GM18868 (cell line): Measurements from ENCODE around the gene BPIFA1.

Experiments used
- ATAC-seq: cut with Tn5 transposase; IDR thresholded peaks from one replicate; pipeline ENCODE4 v1.9.1; 2021; ENCODE audit warnings: mild to moderate bottlenecking, moderate library complexity; ENCODE audit not compliant: unreplicated experiment

BPIFA1 gene

DNA sequence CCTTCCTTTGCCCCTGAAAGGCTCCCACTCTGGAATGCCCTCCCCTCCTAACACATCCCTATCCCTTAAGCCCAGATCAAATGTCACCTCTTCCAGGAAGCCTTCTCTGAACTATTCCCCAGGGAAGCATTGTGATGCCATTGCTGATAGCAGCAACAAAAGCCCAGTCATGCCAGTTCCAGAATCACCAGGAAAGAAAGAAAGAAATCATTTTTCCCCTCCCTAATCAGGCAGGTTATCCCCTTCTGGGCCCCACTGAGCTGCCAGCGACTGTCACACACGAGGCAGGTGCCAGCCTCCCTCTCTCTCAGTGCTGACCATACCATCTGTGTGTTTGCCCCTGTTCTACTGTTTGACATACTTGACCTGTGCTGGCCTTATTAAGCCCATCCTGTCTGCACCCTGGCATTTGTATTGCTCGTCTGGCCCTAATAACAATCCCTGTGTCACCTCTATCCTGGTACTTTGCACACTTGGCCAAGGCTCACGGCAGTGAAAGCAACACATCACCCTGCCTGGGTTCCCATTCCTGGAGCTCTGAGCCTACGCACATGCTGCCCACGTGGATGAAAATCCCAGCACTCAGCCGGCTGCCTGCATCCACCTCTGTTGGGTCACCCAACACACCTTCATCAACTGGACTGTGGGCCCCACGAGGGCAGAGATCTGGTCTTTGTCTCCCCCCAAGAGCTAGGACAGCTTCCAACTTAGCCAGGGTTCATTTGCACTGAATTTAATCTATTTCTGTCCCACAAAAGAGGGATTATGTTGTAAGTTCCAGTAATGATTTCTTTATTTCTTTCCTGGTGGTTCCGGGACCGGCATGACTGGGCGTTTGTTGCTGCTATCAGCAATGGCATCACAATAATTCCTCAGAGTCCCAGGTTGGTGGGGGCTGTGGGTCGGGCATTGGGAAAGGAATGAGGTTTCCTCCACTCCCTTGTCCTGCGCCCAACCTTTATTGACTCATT, 42.0 kb downstream of the BPIFA1 start:
- no peak for ATAC-seq

DNA sequence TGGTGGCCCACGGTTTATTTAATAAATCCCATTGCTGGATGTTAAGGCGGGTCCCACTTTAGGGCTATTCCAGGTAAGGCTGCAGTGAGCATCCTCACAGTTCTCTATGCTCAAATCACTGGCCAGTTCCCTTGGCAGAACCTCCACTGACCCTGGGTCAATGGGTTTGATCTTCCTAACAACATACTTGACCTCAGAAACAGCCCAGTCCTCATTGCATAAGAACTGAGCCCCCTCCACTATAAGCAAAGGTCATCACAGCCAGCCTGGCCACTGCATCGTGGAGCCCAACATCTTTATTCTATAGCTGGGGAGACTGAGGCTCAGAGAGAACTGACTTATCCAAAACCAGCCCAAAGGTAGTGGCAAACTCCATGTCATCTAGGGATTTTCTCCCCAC, 42.9 kb downstream of the BPIFA1 start:
- no peak for ATAC-seq

DNA sequence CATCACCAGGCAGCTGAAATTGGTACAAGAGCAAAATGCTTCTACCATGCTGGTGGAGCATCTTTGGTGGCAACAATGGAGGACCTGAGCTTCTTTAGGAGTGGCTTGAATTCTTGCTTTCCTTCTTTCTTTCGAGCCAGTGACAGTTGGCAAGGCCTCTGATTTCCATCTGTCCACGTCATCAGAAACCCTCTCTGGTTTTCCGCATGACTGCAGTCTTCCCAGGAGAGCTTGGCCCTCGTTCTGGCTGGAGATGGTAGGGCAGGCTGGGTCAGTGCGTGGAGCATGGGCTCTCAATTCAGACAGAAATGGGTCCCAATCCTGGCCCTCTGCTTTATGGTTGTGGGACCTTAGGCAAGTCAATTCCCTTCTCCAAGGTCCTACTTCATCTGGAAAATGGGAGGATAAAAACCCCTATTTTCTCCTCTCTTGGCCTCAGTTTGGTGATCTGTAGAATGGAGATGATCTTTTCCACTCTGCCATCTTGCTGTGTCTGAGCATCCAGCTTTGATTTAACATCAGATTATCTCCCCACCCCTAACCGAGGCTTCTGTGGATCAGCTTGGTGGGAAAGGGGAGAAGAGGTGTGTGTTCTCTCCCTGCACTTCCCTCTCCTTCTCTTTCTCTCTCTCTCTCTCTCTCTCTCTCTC, 43.6 kb downstream of the BPIFA1 start:
- ATAC-seq: no peak

DNA sequence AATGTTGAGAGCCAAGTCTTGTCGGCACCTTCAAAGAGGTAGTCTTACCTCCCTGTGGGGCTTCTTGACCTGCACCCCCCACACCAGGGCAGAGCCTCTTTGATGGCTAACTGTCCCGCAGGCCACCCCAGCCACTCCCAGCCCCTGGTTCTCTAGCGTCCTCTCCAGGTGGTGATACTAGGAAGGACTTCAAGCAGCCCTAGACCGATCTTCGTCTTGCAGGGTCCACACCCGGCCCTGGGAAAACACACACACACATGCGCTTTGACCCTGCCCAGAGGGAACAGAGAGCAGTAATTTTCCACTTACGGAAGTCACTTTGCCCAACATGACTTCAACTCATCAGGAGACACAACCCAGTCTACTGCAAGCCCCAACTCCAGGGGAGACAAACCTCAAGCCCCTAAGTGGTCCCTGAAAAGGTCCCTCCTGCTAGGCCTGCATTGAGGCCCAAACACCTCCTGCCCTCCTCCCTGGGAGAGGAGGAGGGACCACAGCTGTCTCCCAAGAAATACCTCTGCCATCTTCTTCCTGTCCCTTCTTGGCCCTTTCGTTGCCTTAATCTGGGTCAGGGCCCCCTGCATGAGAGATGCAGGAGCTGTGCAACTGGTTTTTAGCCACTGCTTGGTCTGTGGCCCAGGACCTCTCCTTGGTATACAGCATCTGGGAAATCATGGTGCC, 44.3 kb downstream of the BPIFA1 start:
- ATAC-seq: no peak

DNA sequence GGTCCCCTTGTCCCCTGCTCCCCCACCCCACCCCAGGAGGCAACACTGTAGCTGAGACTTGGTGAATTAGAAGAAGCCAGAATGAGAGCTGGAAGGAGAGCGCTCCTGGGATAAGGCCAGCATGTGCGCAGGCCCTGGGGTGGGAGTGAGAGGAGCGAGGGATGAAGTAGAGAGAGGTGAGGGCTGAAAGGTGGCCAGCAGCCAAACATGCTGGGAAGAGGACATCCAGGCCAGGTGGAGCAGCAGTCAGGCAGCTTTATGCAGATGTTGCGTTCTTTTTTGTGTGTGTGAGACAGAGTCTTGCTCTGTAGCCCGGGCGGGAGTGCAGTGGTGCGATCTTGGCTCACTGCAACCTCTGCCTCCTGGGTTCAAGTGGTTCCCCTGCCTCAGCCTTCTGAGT, 45.0 kb downstream of the BPIFA1 start:
- no peak for ATAC-seq

DNA sequence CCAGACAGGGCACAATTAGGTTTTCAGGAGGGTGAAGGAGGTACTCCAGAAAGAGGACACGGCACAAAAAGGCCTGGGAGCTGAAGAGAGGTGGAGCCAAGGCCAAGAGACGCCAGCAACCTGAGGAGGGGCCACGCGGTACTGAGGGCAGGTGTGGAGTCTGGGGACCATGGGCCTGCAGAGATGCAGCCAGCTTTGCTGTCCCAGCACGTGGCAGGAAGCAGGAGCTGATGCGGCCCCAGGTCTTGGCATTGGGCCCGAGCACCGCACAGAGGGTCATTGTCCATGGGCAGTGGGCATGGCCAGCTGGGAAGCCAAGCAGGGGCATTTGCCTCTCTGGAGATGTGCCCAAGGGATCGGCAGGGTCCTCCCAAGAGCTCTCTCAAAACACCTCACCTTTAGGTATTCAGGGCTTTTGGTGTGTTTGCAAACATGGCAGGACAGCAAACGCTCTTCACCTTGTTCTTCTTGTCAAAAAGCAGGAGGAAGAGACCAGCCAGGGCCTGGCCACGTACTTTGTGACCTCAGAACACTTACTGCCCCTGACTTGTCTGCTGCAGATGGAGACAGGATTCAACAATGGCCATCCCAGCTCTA, 45.9 kb downstream of the BPIFA1 start:
- ATAC-seq: no peak

DNA sequence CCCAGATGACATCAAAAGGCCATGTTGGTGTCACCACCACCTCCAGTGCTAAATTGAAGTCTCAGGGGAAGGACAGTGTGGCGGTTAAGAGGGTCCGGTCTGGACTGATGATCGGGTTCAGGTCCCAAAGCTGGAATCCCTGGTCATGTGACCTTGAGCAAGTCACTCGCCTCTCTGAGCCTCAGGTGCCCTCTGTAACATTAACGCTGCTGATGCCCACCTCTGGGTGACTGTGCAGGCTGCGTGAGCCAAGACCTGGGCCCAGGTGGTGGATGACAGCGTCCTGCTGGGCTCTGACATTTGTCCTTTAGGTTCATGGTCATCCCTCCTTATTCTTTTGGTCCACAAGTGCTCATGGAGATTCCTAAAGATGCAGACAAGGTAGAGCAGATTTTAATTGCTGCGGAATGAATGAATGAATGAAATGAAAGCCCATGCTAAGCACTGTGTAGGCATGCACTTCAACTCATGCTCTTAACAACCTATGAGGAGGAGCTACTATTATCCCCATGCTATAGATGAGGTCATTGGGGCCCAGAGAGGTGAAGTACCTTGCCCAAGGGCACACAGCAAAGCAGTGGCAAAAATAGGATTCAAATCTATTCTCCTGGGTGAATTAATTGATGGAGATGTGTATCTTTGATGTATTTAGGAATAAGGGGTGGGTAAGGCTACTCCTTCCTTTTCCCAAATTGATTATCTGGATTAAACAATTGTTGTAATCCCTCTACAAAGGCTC, 46.6 kb downstream of the BPIFA1 start:
- no peak for ATAC-seq

DNA sequence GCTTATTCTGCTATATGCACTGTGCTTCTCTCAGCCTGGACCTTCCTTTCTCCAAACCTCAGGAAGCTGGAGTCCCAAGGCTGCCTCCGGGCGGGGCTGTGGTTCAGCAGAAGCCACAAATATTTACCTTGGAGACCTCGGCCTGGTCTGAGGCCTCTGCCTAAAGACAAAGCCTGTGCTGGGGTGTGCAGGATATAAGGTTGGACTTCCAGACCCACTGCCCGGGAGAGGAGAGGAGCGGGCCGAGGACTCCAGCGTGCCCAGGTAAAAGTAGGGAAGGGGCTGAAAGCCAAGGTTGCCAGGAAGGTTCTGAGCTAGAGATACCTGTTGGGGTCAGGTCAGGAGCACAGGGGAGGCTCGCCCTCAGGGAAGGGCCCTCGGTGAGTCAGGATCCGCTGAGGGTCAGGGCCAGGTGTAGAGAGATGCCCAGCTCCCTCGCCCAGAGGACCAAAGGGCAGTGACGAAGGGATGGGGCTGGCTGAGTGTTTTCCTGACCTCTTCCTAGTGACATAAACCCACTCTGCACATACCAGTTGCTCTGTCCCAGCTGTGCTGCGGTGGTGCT, 47.3 kb downstream of the BPIFA1 start, which contains the start of gene BPIFB1:
Gene BPIFB1 (plus strand): TSS at position 224 of the 565 bp plus-strand sequence. CDS start 2,860 bp downstream, outside the sequence.
- no peak for ATAC-seq

DNA sequence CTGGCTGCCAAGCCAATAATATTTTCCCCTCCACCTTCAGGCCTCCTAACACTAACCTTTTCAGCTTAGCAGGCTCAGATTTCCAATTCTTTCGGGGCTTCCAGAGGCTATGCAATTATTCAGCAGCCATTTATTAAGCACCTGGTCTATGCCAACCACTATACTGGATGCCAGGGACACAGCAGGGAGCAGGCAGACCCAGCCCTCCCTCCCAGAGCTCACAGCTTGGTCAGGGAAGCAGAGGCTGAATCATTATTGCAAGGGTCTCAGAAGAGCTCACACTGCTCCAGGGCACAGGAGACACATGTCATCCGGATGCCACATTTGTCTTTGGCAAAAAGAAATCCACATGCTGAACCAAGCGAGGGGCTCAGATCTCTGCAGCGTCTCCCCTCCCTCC, 48.5 kb downstream of the BPIFA1 start:
- no peak for ATAC-seq

DNA sequence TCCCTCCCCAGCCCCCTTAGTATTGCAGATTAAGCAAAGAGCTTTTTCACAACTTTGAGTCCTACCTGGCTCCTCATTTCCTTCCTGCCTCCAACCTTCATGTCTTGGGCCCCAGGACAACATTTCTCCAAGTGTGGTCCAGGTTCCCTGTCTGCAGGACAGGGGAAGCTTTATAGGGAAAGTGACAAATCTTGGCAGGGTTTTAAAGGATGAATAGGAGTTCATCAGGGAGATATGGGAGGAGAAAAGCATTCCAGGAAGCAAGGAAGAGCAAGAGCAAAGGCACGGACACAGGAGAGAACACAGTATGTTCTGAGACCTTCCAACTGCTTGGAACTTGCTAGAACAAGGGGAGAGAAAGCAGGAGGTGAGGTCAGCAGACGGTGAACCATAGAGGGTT, 49.1 kb downstream of the BPIFA1 start:
- ATAC-seq: no peak

DNA sequence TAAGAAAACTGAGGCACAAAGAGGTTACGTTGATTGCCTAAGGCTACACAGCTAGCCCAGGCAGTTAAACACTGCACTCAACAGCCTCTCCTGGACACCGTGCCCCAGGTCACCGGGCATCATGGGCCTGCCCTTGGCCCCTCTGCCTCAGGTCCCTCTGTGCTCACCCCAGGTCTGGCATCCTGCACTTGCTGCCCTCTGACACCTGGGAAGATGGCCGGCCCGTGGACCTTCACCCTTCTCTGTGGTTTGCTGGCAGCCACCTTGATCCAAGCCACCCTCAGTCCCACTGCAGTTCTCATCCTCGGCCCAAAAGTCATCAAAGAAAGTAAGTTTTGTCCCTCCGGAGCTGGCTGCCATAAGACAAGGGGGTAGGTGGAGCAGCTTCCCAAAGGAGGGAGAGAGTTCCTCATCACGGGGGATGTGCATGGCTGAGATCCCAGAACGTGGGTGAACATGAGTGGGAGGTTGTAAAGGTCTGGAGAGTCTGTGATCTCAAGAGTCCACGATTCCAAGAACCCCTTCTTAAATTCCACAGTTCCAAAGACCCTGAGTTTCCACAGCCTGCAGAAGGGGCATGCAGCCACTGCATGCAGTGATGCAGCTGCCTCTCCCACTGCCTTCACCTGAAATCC, 50.2 kb downstream of the BPIFA1 start:
- ATAC-seq: no peak

DNA sequence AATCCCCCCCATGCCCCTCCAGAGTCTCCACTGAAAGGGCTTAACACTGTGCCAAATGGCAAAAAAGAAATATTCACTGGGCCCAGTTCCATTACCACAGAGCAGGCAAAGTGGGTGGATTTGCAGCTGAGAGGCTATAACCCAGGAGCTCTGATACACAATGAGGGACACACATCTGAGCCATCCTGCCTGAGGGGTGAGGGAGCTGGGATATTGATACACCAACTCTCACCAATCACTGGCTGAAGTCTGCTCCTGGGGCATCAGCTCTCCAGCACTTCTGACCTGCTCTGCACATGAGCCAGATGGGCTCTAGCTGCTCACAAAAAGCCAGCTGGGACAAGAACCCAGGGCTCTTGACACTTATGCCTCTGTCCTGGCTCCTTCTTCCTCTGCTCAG, 52.1 kb downstream of the BPIFA1 start:
- ATAC-seq: no peak

DNA sequence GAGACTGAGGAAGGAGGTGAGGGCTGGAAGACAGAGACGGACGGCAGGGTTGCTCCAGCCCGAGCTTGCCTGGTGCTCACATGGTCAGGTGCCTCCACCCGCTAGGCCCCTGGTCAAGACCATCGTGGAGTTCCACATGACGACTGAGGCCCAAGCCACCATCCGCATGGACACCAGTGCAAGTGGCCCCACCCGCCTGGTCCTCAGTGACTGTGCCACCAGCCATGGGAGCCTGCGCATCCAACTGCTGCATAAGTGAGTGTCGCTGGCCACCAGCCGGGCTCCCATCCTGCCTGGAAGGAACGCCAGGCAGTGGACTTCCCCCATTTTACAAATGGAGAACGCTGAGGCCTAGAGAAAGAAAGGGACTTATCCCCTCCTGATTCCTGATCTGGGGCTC, 55.1 kb downstream of the BPIFA1 start:
- ATAC-seq: no peak

DNA sequence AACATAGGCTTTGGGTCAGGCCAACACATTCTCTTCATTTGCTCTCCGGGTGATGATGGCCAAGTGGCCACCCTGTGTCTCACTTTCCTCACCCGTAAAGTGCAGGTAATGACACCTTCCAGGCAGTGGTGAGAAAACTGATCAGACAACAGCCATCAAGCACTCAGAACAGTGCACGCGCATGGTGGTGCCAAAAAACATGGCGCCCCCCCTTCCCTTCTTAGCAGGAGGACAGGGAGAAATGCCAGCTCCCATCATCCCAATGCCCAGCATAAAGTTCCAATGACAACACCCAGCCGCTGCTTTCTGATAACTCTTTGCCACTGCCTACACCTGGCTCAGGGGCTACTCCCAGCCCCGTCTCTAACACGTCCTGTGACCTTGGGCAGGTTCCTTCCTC, 55.6 kb downstream of the BPIFA1 start:
- ATAC-seq: no peak

DNA sequence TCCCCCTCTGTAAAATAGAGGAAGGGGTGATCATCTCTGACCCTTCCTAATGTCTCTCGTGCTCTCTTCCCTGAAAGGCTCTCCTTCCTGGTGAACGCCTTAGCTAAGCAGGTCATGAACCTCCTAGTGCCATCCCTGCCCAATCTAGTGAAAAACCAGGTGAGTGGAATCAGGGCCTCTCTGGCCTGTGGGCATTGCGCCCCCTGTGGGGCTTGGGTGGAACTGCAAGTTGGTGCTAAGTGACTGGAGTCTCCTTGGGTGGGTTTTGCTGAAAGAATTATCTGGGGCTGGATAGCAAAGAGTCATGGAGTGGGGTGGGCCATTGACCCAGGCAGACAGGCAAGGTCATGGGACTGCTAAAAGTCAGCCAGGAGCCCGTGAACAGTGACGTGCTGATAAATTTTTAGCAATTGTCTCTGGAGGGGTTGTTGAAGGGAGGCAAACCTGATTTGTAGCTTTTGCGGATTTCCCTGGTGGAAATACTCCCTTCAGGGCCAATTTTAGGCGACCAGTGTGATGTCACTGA, 56.1 kb downstream of the BPIFA1 start:
- ATAC-seq: no peak
